BE2C (cell line): ENCODE results near the gene MARCHF6.

ENCODE experiments used
- DNase-seq: peaks from one replicate; pipeline ENCODE4 v3.0.0-alpha.2; 2020
- H3K27me3 ChIP-seq: fragments of 250-450 bp; sonication (Bioruptor Pico); 2 replicates; pipeline ENCODE4 v1.5.1; 2020; ENCODE audit warnings: mild to moderate bottlenecking
- H3K36me3 ChIP-seq: fragments of 250-450 bp; sonication (Bioruptor Pico); 2 replicates; pipeline ENCODE4 v1.5.1; 2020; ENCODE audit warnings: mild to moderate bottlenecking
- H3K4me1 ChIP-seq: fragments of 250-450 bp; sonication (Bioruptor Pico); 2 replicates; pipeline ENCODE4 v1.5.1; 2020
- H3K4me3 ChIP-seq: 2 replicates; pipeline ENCODE4 v1.5.1; 2011; ENCODE audit warnings: low read depth, low read length
- H3K9me3 ChIP-seq: fragments of 250-450 bp; sonication (Bioruptor Pico); 2 replicates; pipeline ENCODE4 v1.5.1; 2020
- TF ChIP-seq, protein P1 (sequence below): IDR thresholded peaks from 2 replicates; pipeline ENCODE4 v1.5.1; 2012; ENCODE audit warnings: mild to moderate bottlenecking, low read depth, low read length

Gene MARCHF6

DNA sequence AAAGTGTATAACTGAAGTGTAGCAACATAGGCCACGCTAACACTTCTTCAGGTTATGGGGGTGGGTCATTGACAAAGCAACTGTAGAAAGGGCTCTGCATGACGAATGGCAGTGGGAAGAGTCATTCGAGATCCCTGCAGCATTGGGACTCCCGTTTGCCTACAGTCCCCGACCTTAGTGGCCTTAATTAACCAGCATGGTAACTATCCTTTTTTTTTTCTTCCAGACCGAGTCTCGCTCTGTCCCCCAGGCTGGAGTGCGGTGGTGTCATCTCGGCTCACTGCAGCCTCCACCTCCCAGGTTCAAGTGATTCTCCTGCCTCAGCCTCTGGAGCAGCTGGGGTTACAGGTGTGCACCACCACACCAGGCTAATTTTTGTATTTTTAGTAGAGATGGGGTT is 31.6 kb upstream of the MARCHF6 start:
- TF ChIP-seq, protein P1, sequence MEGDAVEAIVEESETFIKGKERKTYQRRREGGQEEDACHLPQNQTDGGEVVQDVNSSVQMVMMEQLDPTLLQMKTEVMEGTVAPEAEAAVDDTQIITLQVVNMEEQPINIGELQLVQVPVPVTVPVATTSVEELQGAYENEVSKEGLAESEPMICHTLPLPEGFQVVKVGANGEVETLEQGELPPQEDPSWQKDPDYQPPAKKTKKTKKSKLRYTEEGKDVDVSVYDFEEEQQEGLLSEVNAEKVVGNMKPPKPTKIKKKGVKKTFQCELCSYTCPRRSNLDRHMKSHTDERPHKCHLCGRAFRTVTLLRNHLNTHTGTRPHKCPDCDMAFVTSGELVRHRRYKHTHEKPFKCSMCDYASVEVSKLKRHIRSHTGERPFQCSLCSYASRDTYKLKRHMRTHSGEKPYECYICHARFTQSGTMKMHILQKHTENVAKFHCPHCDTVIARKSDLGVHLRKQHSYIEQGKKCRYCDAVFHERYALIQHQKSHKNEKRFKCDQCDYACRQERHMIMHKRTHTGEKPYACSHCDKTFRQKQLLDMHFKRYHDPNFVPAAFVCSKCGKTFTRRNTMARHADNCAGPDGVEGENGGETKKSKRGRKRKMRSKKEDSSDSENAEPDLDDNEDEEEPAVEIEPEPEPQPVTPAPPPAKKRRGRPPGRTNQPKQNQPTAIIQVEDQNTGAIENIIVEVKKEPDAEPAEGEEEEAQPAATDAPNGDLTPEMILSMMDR: no peak

DNA sequence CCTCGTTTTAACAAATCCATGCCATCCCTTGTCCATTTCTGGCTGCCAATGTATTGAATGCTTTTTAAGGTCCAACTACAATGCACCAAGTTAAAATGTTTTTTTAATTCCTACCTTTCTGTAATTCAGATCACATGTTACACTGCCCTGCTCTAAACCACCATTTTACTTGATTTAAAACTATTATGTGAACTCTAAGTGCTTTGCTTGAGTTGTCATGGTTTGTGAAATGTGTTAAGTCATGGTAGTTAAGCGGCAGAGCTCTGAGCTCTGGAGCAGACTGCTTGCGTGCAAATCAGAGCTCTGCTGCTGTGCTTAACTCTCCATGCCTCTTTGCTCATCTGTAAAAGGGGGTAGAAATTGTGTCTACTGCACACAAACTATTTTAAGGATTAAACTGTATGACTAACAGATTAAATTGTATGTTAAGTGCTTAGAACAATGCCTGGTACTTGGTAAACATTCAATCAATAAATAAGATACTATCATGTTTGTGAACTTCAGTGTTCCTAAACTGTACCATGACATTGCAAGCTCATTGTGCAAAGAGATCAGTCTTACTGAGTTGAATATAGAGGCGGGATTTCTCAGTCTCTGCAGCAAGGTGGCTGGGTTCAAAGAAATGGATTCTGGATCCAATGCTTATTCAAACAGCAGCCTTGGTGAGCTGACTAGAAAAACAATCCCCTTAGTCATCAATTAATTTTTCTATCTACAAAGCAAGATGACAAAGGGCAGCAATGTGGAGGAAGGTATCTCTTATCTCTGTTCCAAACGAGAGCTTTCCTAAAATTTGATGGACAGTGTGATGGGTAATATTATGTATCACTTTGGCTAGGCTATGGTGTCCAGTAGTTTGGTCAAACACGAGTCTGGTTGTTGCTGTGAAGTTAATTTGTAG is 29.7 kb upstream of the MARCHF6 start:
- H3K4me1 ChIP-seq: peaks cover 9% of the 10 kb centered on the region
- H3K9me3 ChIP-seq: no peaks in the 10 kb centered on the region
- H3K36me3 ChIP-seq: no peaks in the 10 kb centered on the region
- TF ChIP-seq, protein P1: no peak
- H3K27me3 ChIP-seq: no peaks in the 10 kb centered on the region
- no peak for DNase-seq
- H3K4me3 ChIP-seq: no peak overlapping the region

More for the DNA sequence above, 31.6 kb upstream of the MARCHF6 start:
- peaks cover 9% of the 10 kb centered on the region for H3K4me1 ChIP-seq
- no peak for DNase-seq
- H3K36me3 ChIP-seq: no peaks in the 10 kb centered on the region
- H3K9me3 ChIP-seq: no peaks in the 10 kb centered on the region
- no peak overlapping the region for H3K4me3 ChIP-seq
- no peaks in the 10 kb centered on the region for H3K27me3 ChIP-seq

GRCh38 chr5:10324518-10325370 is 28.8 kb upstream of the MARCHF6 start:
- peaks cover 9% of the 10 kb centered on the region for H3K4me1 ChIP-seq
- no peaks in the 10 kb centered on the region for H3K9me3 ChIP-seq
- TF ChIP-seq, protein P1: no peak
- H3K27me3 ChIP-seq: no peaks in the 10 kb centered on the region
- no peak overlapping the region for H3K4me3 ChIP-seq
- no peaks in the 10 kb centered on the region for H3K36me3 ChIP-seq
- no peak for DNase-seq

- Histone ChIP-seq H3K4me1 (peaks cover 9% of the 10 kb centered on the region), H3K9me3 (no peaks in the 10 kb centered on the region), H3K27me3 (no peaks in the 10 kb centered on the region), H3K36me3 (no peaks in the 10 kb centered on the region), H3K4me3 (no peak overlapping the region)
- no peak for DNase-seq
- TF ChIP-seq, protein P1: no peak
Measured at GRCh38 chr5:10328323-10328722, 25.2 kb upstream of the MARCHF6 start.

- no peaks in the 10 kb centered on the region for H3K36me3 ChIP-seq
- TF ChIP-seq, protein P1: no peak
- no peak overlapping the region for H3K4me3 ChIP-seq
- no peak for DNase-seq
- H3K4me1 ChIP-seq: no peaks in the 10 kb centered on the region
- no peaks in the 10 kb centered on the region for H3K9me3 ChIP-seq
- no peaks in the 10 kb centered on the region for H3K27me3 ChIP-seq
Measured at GRCh38 chr5:10329446-10329819, 24.1 kb upstream of the MARCHF6 start.
